Stomach (tissue), 9 donors: Measurements from ENCODE around the gene ZNRD2. TPM values are rescaled to one million over a fixed set of nuclear protein-coding genes. Genes with fewer than 3 reads are reported as not detected.
A peak's percentile ranks its signal among the peaks of the same experiment; 100 is the strongest.

ENCODE experiments used
- DNase-seq, 2 donors: peaks; one replicate each; pipeline versions ENCODE4 v3.0.0 to v3.0.0-alpha.2; 2013 to 2019
- H3K27ac ChIP-seq, 5 donors: fragments of 200-600 bp in 4 of 5; sonication (generic) in 4 of 5; one replicate each; pipeline ENCODE4 v1.5.1; 2013 to 2019; ENCODE audit warnings: mild to moderate bottlenecking in 1 of 5, moderate library complexity in 1 of 5
- H3K27me3 ChIP-seq, 3 donors: fragments of 200-600 bp; sonication (generic); one replicate each; pipeline ENCODE4 v1.5.1; 2017 to 2019; ENCODE audit warnings: mixed run types in 1 of 3
- H3K36me3 ChIP-seq, 4 donors: fragments of 200-600 bp; sonication (generic); 1 replicate in 3 of 4; 2 replicates in 1 of 4; pipeline ENCODE4 v1.5.1; 2016 to 2019
- H3K4me1 ChIP-seq, 4 donors: fragments of 200-600 bp; sonication (generic); one replicate each; pipeline ENCODE4 v1.5.1; 2016 to 2019
- H3K4me3 ChIP-seq, 4 donors: fragments of 200-600 bp; sonication (generic) in 3 of 4; one replicate each; pipeline ENCODE4 v1.5.1; 2016 to 2019; ENCODE audit warnings: mild to moderate bottlenecking in 1 of 4
- H3K9me3 ChIP-seq, 4 donors: fragments of 200-600 bp; sonication (generic); one replicate each; pipeline ENCODE4 v1.5.1; 2016 to 2019
- EP300 ChIP-seq: sonication (generic); formaldehyde crosslinking; IDR thresholded peaks from one replicate; pipeline ENCODE4 v1.6.1; 2017; ENCODE audit warnings: antibody characterized with exemption
- POLR2A ChIP-seq, 4 donors: fragments of 450-650 bp; IDR thresholded peaks; one replicate each; pipeline ENCODE4 v1.6.1; 2016; ENCODE audit warnings: antibody characterized with exemption in 4 of 4, control low read depth in 2 of 4, mild to moderate bottlenecking in 1 of 4, moderate library complexity in 1 of 4
- POLR2AphosphoS5 ChIP-seq, 3 donors: sonication (generic); formaldehyde crosslinking; IDR thresholded peaks; one replicate each; pipeline ENCODE4 v1.6.1; 2016; ENCODE audit warnings: antibody characterized with exemption in 3 of 3
- WGBS, 5 donors: extraction: QIAGEN DNeasy Blood & Tissue Kit in 3 of 5; methylation state at CpG; one replicate each; pipeline versions ENCODE4 v1.1.5 to v1.1.7; 2013 to 2018; 5-methylcytosine and 5-hydroxymethylcytosine counted together
- intact Hi-C: fragments of 100-400 bp; cut with DNase I; formaldehyde crosslinking; loops from one replicate; pipeline ENCODE4 v1.15.1; 2023; ENCODE audit warnings: low total_unique reads
- polyA plus RNA-seq, 3 donors: library from polyadenylated mRNA; stranded (reverse); fragments of 200-250 nt; gene quantifications; one replicate each; pipeline ENCODE4 v1.2.3, GENCODE V29; 2013
- total RNA-seq, 5 donors: library from RNA; depleted of rRNA; stranded (reverse); fragments of >200 nt; gene quantifications; one replicate each; pipeline versions ENCODE4 v1.1.0 to v1.2.3, GENCODE V29; 2014 to 2016
- TF ChIP-seq, protein P1 (sequence below), 7 experiments: fragments of 450-650 bp in 4 of 7; fragments of 200-600 bp in 3 of 7; sonication (generic) in 3 of 7; IDR thresholded peaks; one replicate each; pipeline ENCODE4 v1.5.1; 2016 to 2019; ENCODE audit warnings: antibody characterized with exemption in 7 of 7, control low read depth in 2 of 7, mild to moderate bottlenecking in 1 of 7
- donor health status: healthy with polysubstance abuse.
- donor health status: Bipolar disorder and iron deficiency.
- donor health status: healthy.

ZNRD2 gene
- total and polyA plus RNA-seq, 8 donors: 17.7 to 99.1 (median 51.8) TPM

DNA sequence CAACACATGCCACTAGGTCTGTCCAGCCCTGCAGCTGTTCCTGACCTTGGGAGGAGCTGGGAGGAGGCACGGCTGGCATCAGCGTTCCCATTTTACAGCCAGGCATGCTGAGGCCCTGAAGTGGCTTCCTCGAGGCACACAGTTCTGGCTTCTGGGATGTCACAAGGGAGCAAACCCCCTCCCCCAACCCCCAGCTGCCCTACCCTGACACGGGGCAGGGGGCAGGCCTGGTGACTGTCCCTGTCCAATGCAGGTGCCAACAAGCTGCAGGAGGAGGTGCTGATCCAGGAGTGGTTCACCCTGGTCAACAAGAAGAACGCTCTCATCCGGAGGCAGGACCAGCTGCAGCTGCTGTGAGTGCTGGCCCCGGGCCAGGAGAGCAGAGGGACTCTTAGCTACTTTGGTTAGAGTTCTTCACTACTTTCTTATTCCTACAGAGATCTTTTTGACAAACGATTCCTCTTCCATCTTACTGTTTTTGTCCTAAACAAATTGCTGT, 20.0 kb downstream of the ZNRD2 start:
- Histone ChIP-seq H3K9me3 (no peaks in the 10 kb centered on the region), H3K36me3 (peaks cover 12 to 67% (median 57%) of the 10 kb centered on the region in 4 donors), H3K4me1 (peaks cover 28 to 94% (median 80%) of the 10 kb centered on the region in 4 donors), H3K27ac (peak overlapping the region in 2 of 5 donors; percentile 18 to 27), H3K4me3 (no peak overlapping the region), H3K27me3 (no peaks in the 10 kb centered on the region)
- peak in 1 of 2 donors; percentile 79 for DNase-seq
- no peak for TF ChIP-seq POLR2AphosphoS5 (IDR thresholded peaks at IDR 0.05)
- TF ChIP-seq EP300: no peak
- TF ChIP-seq POLR2A (IDR thresholded peaks at IDR 0.05): no peak
- TF ChIP-seq, protein P1, sequence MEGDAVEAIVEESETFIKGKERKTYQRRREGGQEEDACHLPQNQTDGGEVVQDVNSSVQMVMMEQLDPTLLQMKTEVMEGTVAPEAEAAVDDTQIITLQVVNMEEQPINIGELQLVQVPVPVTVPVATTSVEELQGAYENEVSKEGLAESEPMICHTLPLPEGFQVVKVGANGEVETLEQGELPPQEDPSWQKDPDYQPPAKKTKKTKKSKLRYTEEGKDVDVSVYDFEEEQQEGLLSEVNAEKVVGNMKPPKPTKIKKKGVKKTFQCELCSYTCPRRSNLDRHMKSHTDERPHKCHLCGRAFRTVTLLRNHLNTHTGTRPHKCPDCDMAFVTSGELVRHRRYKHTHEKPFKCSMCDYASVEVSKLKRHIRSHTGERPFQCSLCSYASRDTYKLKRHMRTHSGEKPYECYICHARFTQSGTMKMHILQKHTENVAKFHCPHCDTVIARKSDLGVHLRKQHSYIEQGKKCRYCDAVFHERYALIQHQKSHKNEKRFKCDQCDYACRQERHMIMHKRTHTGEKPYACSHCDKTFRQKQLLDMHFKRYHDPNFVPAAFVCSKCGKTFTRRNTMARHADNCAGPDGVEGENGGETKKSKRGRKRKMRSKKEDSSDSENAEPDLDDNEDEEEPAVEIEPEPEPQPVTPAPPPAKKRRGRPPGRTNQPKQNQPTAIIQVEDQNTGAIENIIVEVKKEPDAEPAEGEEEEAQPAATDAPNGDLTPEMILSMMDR (IDR thresholded peaks at IDR 0.05): no peak
- intact Hi-C loops: no loop called here
- WGBS, 5 donors: 51 to 73% (median 70%) methylated on average over 4 to 8 of the region's 8 CpGs

DNA sequence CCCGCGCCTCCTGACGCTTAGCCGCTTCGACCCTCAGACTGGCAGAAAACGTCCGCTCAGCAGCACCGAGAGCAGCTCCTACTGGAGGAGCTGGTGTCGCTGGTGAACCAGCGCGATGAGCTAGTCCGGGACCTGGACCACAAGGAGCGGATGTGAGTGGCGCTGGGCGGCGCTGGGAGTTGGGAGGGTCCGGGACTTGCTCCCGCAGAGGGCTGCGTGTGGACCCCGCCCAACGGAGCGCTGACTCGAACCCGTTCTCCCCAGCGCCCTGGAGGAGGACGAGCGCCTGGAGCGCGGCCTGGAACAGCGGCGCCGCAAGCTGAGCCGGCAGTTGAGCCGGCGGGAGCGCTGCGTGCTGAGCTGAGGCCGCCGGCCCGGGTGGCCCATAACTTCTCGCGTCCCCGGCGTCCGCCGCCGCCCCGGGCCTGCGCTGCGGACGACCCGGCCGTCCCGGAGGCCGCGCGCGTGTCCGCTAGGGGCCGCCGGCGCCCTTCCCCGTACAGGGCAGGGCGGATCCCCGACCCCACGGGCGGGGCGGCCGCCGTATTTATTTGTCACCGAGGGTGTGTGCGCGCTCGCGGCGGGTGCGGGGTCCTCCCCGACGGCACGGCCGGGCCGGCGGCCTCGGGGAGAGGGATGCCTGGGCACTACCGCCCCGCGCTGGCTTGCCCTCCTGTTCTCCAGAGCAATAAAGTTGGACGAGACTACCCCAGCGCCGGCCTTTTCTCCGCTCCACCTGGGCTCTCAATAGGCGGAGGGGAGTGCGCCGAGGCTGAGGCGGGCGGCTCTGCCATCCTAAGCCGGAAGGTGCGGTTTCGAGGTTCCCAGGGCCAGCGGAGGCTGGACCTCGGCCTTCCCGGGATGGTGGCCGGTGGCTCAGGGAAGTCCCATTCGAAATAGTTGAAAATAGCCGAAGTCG, 21.9 kb downstream of the ZNRD2 start:
- H3K4me3 ChIP-seq: peak overlapping the region; percentile 22 to 33 (median 28)
- no peaks in the 10 kb centered on the region for H3K27me3 ChIP-seq
- no peak for TF ChIP-seq EP300
- TF ChIP-seq POLR2A (IDR thresholded peaks at IDR 0.05): no peak
- peak in 1 of 3 donors; percentile 30 for TF ChIP-seq POLR2AphosphoS5 (IDR thresholded peaks at IDR 0.05)
- TF ChIP-seq, protein P1 (IDR thresholded peaks at IDR 0.05): peak in 2 of 7 experiments; percentile 14 to 40
- peak; percentile 52 to 80 for DNase-seq
- H3K27ac ChIP-seq: peak overlapping the region; percentile 59 to 82 (median 69)
- H3K36me3 ChIP-seq: peaks cover 8 to 52% (median 50%) of the 10 kb centered on the region in 4 donors
- intact Hi-C loops: no loop called here
- peaks cover 25 to 83% (median 70%) of the 10 kb centered on the region in 4 donors for H3K4me1 ChIP-seq
- WGBS, 5 donors: 22 to 65% (median 29%) methylated on average over 44 to 106 of the region's 106 CpGs
- H3K9me3 ChIP-seq: no peaks in the 10 kb centered on the region

DNA sequence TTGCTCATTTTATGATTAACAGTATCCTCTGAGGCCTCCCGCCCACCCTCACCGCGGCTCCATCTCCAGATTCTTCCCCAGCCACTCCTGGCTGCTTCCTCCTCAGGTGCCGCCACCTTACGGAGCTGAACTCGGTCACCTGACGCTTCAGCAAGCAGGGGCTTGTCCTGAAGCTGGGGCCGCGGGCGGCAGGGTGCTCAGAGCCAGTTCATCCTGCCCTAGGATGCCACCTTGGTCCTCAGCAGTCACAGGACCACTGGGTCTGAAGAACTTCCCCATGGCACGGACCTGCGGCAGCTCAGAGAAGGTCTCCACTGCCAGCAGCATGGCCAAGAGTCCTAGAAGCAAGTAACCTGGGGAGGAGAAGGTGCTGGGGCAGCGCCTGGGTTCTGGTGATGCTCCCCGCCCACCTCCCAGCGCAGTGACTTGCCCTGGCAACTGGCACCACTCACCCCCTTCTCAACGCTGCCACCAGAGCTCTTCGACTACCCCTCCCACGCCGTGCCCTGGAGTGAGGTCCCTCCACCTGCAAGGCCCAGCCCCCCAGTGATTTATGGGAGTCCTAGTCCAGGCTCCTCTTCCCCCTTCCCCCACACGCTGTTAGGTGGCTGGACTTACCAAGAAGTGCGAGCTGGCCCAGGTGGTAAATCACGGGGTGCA, 22.7 kb downstream of the ZNRD2 start:
- TF ChIP-seq EP300 (no peak), POLR2AphosphoS5 (IDR thresholded peaks at IDR 0.05) (no peak), POLR2A (IDR thresholded peaks at IDR 0.05) (no peak)
- TF ChIP-seq, protein P1 (IDR thresholded peaks at IDR 0.05): no peak
- no peaks in the 10 kb centered on the region for H3K9me3 ChIP-seq
- H3K36me3 ChIP-seq: peaks cover 14 to 59% (median 54%) of the 10 kb centered on the region in 4 donors
- peak in 1 of 2 donors; percentile 38 for DNase-seq
- WGBS, 5 donors: 66 to 78% (median 69%) methylated on average over 20 to 22 of the region's 22 CpGs
- H3K4me3 ChIP-seq: no peak overlapping the region
- peaks cover 17 to 75% (median 62%) of the 10 kb centered on the region in 4 donors for H3K4me1 ChIP-seq
- intact Hi-C loops: no loop called here
- H3K27ac ChIP-seq: peak overlapping the region in 3 of 5 donors; percentile 60 to 82 (median 80)
- no peaks in the 10 kb centered on the region for H3K27me3 ChIP-seq
